Type B pancreatic cell (in vitro differentiated cells): Measurements from ENCODE around the gene BLMH. TPM values are rescaled to one million over a fixed set of nuclear protein-coding genes. Genes with fewer than 3 reads are reported as not detected.
A peak's percentile ranks its signal among the peaks of the same experiment; 100 is the strongest.

Experiments
- DNase-seq: peaks from one replicate; pipeline ENCODE4 v3.0.0; 2021; ENCODE audit warnings: mixed read lengths; ENCODE audit not compliant: unreplicated experiment; ENCODE audit errors: extremely low spot score
- H3K27ac Mint-ChIP-seq: 2 replicates; pipeline ENCODE4 v1.8.0; 2021; ENCODE audit warnings: mild to moderate bottlenecking, mixed read lengths
- H3K27me3 Mint-ChIP-seq: 2 replicates; pipeline ENCODE4 v1.8.0; 2021; ENCODE audit warnings: mixed read lengths
- H3K36me3 Mint-ChIP-seq: 2 replicates; pipeline ENCODE4 v1.8.0; 2021; ENCODE audit warnings: mixed read lengths
- H3K4me1 Mint-ChIP-seq: one replicate; pipeline ENCODE4 v1.8.0; 2021; ENCODE audit warnings: mixed read lengths; ENCODE audit not compliant: unreplicated experiment
- H3K4me3 Mint-ChIP-seq: 2 replicates; pipeline ENCODE4 v1.8.0; 2021; ENCODE audit warnings: mild to moderate bottlenecking, mixed read lengths
- H3K9me3 Mint-ChIP-seq: 2 replicates; pipeline ENCODE4 v1.8.0; 2021; ENCODE audit warnings: mixed read lengths
- total RNA-seq: library from RNA; stranded (reverse); gene quantifications from 2 replicates; pipeline ENCODE4 v1.2.1, GENCODE V29; 2021; ENCODE audit warnings: low replicate concordance
- TF ChIP-seq, protein P1 (sequence below): fragments of 200-600 bp; sonication (generic); conservative IDR thresholded peaks from 2 replicates; pipeline ENCODE4 v1.5.0; 2021; ENCODE audit warnings: antibody characterized with exemption, mild to moderate bottlenecking

Gene BLMH
- total RNA-seq, 1 donor from 2014 or later = 58.2 TPM

DNA sequence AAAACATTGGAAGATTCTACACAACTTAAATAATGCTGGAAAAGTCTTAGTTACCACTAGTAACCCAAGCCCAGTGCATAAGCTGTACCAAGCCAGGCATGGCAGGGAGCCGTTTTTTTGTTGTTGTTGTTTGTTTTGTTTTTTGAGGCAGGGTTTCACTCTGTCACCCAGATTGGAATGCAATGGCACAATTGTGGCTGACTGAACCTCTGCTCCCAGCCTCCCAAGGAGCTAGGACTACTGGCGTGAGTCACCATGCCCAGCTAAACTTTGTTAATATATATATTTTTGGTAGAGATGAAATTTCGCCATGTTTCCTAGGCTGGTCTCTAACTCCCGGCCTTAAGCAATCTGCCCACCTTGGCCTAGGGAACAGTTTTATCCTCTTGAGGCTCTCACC, 42.7 kb upstream of the BLMH start:
- Mint-ChIP-seq H3K4me3 (no peak overlapping the region), H3K27me3 (no peaks in the 10 kb centered on the region), H3K27ac (no peak overlapping the region), H3K4me1 (peaks cover 15% of the 10 kb centered on the region), H3K9me3 (peaks cover 6% of the 10 kb centered on the region), H3K36me3 (no peaks in the 10 kb centered on the region)
- no peak for DNase-seq
- TF ChIP-seq, protein P1, sequence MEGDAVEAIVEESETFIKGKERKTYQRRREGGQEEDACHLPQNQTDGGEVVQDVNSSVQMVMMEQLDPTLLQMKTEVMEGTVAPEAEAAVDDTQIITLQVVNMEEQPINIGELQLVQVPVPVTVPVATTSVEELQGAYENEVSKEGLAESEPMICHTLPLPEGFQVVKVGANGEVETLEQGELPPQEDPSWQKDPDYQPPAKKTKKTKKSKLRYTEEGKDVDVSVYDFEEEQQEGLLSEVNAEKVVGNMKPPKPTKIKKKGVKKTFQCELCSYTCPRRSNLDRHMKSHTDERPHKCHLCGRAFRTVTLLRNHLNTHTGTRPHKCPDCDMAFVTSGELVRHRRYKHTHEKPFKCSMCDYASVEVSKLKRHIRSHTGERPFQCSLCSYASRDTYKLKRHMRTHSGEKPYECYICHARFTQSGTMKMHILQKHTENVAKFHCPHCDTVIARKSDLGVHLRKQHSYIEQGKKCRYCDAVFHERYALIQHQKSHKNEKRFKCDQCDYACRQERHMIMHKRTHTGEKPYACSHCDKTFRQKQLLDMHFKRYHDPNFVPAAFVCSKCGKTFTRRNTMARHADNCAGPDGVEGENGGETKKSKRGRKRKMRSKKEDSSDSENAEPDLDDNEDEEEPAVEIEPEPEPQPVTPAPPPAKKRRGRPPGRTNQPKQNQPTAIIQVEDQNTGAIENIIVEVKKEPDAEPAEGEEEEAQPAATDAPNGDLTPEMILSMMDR = no peak

DNA sequence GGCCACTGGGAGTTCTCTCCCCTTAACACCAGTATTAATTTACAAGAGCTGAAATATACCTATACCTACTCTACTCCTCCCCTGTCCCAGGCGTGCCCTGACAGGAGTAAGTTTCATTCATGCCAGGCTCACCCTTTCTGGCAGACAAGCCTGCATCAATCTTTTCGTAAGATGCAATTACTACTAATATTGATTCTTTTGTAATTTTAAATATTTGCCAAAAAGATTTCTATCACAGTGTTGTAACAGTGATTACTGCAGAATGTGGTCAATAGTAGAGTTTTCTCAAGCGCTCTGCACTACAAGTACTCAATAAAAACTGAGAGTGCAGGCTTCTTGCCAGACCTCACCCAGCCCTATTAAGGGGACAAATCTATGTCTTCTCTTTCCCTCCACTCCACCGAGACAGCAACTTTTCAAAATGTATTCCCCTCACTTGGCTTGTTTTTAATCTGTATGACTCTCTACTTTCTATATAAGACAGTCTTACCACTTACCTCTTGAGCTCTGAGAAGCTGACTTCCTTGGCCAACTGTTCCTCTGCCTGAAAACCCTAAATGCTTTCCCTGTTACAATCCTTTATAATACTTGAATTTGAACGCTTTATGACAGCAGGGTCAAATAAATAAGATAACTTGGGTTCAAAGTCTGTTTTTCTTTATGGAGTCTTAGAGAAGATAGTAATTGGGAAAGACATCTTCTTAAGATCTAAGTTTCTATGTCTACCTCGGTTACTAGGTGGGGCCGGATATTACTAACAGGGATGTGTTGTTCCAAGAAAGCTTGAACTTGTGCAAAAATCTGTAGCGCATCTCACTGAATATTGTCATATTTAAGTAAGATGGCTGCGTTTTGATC, 42.0 kb upstream of the BLMH start, which contains the start of gene TMIGD1:
TMIGD1 (minus strand) TSS at position 555 of the 858 bp plus-strand sequence. CDS start 1,924 bp downstream, outside the sequence.
- H3K9me3 Mint-ChIP-seq = peaks cover 6% of the 10 kb centered on the region
- DNase-seq = no peak
- TF ChIP-seq, protein P1 = no peak
- no peak within 1 kb of the TSS for H3K4me3 Mint-ChIP-seq
- H3K36me3 Mint-ChIP-seq = no peaks in the 10 kb centered on the region
- no peaks in the 10 kb centered on the region for H3K27me3 Mint-ChIP-seq
- H3K4me1 Mint-ChIP-seq = peaks cover 15% of the 10 kb centered on the region
- H3K27ac Mint-ChIP-seq = no peak within 1 kb of the TSS

DNA sequence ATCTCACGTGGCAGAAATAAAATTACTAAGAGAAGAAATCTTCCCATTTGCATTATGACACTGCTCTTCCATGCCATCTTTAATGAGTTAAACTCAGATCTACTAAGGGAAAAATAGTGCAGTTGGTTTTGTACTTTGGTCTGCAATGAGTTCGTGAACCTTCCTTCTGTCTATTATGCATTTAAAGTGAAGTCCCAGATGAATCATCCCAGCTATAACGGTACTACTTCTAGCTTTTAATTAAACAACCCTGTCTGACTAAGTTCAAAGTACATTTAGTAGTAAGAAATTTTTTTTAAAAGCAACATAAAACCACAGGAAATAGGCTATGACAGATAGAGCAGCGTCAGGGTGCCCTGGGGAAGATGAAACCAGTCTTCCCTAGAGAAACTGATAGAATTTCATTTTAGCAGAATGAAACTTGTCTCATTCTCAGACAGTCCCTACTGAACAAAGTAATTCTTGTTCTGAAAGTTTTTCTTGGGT, 40.4 kb upstream of the BLMH start:
- no peak for DNase-seq
- H3K4me3 Mint-ChIP-seq = peak overlapping the region; percentile 5
- H3K9me3 Mint-ChIP-seq = peaks cover 6% of the 10 kb centered on the region
- no peaks in the 10 kb centered on the region for H3K36me3 Mint-ChIP-seq
- H3K27ac Mint-ChIP-seq = no peak overlapping the region
- no peaks in the 10 kb centered on the region for H3K27me3 Mint-ChIP-seq
- TF ChIP-seq, protein P1 = no peak
- H3K4me1 Mint-ChIP-seq = peaks cover 15% of the 10 kb centered on the region

DNA sequence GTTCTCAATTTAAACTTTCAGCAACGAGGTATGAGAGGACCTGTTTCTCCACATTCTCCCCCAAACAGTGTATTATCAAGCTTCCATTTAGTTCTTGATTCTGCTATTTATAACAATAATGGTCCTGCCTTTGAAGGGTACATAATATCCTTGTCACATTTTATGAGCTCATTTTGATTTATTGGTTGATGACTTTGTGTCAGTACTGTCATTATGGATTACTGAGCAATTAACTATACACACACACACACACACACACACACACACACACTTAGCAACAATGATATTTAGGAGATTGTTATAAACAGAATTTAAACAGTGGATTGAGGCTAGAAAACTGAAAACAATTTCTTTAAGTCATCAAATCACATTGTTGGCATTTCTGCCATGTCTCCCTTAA, 35.1 kb upstream of the BLMH start:
- TF ChIP-seq, protein P1 = no peak
- DNase-seq = no peak
- H3K9me3 Mint-ChIP-seq = no peaks in the 10 kb centered on the region
- H3K4me3 Mint-ChIP-seq = no peak overlapping the region
- peaks cover 12% of the 10 kb centered on the region for H3K4me1 Mint-ChIP-seq
- H3K27ac Mint-ChIP-seq = no peak overlapping the region
- H3K27me3 Mint-ChIP-seq = peaks cover 22% of the 10 kb centered on the region
- H3K36me3 Mint-ChIP-seq = no peaks in the 10 kb centered on the region

DNA sequence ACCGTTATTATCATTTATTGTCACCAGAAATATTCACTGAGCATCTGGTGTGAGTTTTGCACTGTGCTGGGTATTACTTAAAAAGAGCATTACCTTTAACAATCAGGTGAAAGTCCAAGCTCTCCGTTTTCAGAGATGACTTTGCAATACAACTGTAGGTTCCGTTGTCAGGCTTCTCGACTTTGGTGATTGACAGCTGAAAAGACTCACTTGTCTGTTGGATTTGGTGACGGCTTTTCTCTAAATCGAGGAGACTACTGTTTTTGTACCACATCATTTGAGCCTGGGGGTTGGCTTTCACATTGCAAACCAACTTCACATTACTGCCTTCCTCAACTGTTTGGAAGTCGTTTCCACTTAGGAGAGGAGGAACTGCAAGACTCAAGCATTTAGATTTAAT, 33.0 kb upstream of the BLMH start:
- H3K27me3 Mint-ChIP-seq = peaks cover 25% of the 10 kb centered on the region
- TF ChIP-seq, protein P1 = no peak
- no peak for DNase-seq
- H3K4me1 Mint-ChIP-seq = peaks cover 14% of the 10 kb centered on the region
- H3K4me3 Mint-ChIP-seq = no peak overlapping the region
- no peaks in the 10 kb centered on the region for H3K36me3 Mint-ChIP-seq
- no peak overlapping the region for H3K27ac Mint-ChIP-seq
- no peaks in the 10 kb centered on the region for H3K9me3 Mint-ChIP-seq
